ENCODE measurements around the gene QSOX2. TPM values are rescaled to one million over a fixed set of nuclear protein-coding genes. Genes with fewer than 3 reads are reported as not detected.

The QSOX2 gene
- total RNA-seq, 6 experiments from 2014 or later: 20.1 to 24.9 (median 21.9) TPM

- Mint-ChIP-seq H3K4me1 (ENCODE audit: low read depth) (no peaks in the 10 kb centered on the region), H3K27me3 (ENCODE audit: insufficient read depth) (peaks cover 21% of the 10 kb centered on the region)
These were observed 20.1 kb upstream of the QSOX2 start for GRCh38 chr9:136265561-136266355.

GRCh38 chr9:136264441-136265405, 19.1 kb upstream of the QSOX2 start:
- H3K4me1 Mint-ChIP-seq (ENCODE audit: low read depth): no peaks in the 10 kb centered on the region
- no peak overlapping the region for H3K4me3 Mint-ChIP-seq
- no peaks in the 10 kb centered on the region for H3K9me3 Mint-ChIP-seq
- H3K27ac Mint-ChIP-seq: no peak overlapping the region
- peaks cover 23% of the 10 kb centered on the region for H3K27me3 Mint-ChIP-seq (ENCODE audit: insufficient read depth)
- DNase-seq: no peak
- TF ChIP-seq CTCF (IDR thresholded peaks at IDR 0.05): no peak
- no peaks in the 10 kb centered on the region for H3K36me3 Mint-ChIP-seq (ENCODE audit: low read depth)

More at GRCh38 chr9:136265561-136266355, 20.1 kb upstream of the QSOX2 start:
- Mint-ChIP-seq H3K9me3 (no peaks in the 10 kb centered on the region), H3K27ac (no peak overlapping the region), H3K36me3 (ENCODE audit: low read depth) (no peaks in the 10 kb centered on the region), H3K4me3 (no peak overlapping the region)
- TF ChIP-seq CTCF (IDR thresholded peaks at IDR 0.05): no peak
- no peak for DNase-seq

GRCh38 chr9:136264031-136264430, 18.4 kb upstream of the QSOX2 start:
- Mint-ChIP-seq H3K9me3 (no peaks in the 10 kb centered on the region), H3K27me3 (ENCODE audit: insufficient read depth) (peaks cover 16% of the 10 kb centered on the region), H3K27ac (no peak overlapping the region), H3K4me3 (no peak overlapping the region), H3K4me1 (ENCODE audit: low read depth) (no peaks in the 10 kb centered on the region), H3K36me3 (ENCODE audit: low read depth) (no peaks in the 10 kb centered on the region)
- no peak for DNase-seq
- TF ChIP-seq CTCF (IDR thresholded peaks at IDR 0.05): peak; percentile 14; the same call in 1 of the 2 replicates

GRCh38 chr9:136262671-136263178, 17.1 kb upstream of the QSOX2 start:
- Mint-ChIP-seq H3K27ac (no peak overlapping the region), H3K4me1 (ENCODE audit: low read depth) (no peaks in the 10 kb centered on the region), H3K27me3 (ENCODE audit: insufficient read depth) (peaks cover 13% of the 10 kb centered on the region), H3K4me3 (no peak overlapping the region), H3K9me3 (no peaks in the 10 kb centered on the region), H3K36me3 (ENCODE audit: low read depth) (no peaks in the 10 kb centered on the region)
- TF ChIP-seq CTCF (IDR thresholded peaks at IDR 0.05): no peak
- no peak for DNase-seq

GRCh38 chr9:136261686-136262430, 16.2 kb upstream of the QSOX2 start:
- no peak for DNase-seq
- no peaks in the 10 kb centered on the region for H3K4me1 Mint-ChIP-seq (ENCODE audit: low read depth)
- no peak overlapping the region for H3K27ac Mint-ChIP-seq

More at GRCh38 chr9:136261686-136262430, 16.2 kb upstream of the QSOX2 start:
- no peak for TF ChIP-seq CTCF (IDR thresholded peaks at IDR 0.05)
- Mint-ChIP-seq H3K36me3 (ENCODE audit: low read depth) (no peaks in the 10 kb centered on the region), H3K9me3 (no peaks in the 10 kb centered on the region), H3K4me3 (no peak overlapping the region), H3K27me3 (ENCODE audit: insufficient read depth) (peaks cover 13% of the 10 kb centered on the region)

Measured in HFFc6 (cell line).